Stimulated activated CD8-positive, alpha-beta memory T cell treated with anti-CD3 and anti-CD28 coated beads, Interleukin-15, amount 100 ng/mL, for 48 hours (primary cell): ENCODE results near the gene ARID4B.
"Not testable (repeated sequence)": the region's sequence is repeated elsewhere in the genome, so short reads cannot be mapped to it uniquely, and the experiment has no call there.

Source experiments
- DNase-seq, 2 donors: peaks; one replicate each; pipeline ENCODE4 v3.0.0-alpha.2; 2020; ENCODE audit warnings: low read depth in 2 of 2

Gene ARID4B, protein sequence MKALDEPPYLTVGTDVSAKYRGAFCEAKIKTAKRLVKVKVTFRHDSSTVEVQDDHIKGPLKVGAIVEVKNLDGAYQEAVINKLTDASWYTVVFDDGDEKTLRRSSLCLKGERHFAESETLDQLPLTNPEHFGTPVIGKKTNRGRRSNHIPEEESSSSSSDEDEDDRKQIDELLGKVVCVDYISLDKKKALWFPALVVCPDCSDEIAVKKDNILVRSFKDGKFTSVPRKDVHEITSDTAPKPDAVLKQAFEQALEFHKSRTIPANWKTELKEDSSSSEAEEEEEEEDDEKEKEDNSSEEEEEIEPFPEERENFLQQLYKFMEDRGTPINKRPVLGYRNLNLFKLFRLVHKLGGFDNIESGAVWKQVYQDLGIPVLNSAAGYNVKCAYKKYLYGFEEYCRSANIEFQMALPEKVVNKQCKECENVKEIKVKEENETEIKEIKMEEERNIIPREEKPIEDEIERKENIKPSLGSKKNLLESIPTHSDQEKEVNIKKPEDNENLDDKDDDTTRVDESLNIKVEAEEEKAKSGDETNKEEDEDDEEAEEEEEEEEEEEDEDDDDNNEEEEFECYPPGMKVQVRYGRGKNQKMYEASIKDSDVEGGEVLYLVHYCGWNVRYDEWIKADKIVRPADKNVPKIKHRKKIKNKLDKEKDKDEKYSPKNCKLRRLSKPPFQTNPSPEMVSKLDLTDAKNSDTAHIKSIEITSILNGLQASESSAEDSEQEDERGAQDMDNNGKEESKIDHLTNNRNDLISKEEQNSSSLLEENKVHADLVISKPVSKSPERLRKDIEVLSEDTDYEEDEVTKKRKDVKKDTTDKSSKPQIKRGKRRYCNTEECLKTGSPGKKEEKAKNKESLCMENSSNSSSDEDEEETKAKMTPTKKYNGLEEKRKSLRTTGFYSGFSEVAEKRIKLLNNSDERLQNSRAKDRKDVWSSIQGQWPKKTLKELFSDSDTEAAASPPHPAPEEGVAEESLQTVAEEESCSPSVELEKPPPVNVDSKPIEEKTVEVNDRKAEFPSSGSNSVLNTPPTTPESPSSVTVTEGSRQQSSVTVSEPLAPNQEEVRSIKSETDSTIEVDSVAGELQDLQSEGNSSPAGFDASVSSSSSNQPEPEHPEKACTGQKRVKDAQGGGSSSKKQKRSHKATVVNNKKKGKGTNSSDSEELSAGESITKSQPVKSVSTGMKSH (N-terminal part only)

DNA sequence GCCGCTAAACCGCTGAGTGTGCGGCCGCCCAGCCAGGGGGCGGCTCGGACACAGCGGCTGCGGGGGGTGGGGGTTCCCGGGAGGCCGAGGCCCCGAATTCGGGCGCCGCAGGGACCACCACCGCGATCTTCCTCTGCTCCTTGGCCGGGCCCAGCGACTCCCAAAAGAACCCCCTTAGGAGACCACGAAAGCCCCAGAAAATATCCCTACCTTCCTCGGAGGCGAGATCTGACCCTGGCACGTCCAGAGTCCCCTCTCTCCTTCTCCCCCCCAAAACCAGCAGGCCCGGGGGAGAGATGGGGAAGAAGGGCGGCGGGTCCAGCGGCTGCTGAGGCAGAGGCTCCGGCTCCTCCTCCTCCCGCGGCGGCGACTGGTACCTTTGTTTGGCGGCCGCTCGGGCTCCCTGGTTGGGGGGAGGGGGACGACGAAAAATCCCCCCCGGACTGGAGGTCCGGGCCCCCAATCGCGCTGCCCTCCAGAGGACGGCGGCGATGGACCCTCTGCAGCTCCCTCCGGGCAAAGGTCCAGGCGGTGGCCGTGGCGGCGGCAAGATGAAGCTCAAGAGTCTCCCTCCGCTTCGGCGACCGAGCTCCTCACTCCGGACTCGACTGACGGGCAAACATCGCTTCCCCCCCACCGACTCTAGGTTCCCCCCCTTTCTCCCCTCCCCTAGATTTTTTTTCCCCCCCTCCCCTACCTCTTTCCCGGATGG is at the start of gene ARID4B:
Gene ARID4B, minus strand, starts transcription at position 621 of the 712 bp plus-strand sequence. CDS start 1,260 bp downstream, outside the sequence.
- DNase-seq: peak in 1 of 2 donors; percentile 34

GRCh38 chr1:235375919-235376605 is 48.1 kb upstream of the ARID4B start:
- DNase-seq: no peak

GRCh38 chr1:235369802-235370201 is 41.8 kb upstream of the ARID4B start:
- no peak for DNase-seq

GRCh38 chr1:235368428-235368827 is 40.4 kb upstream of the ARID4B start:
- no peak for DNase-seq

- peak; percentile 87 to 88 for DNase-seq
These were observed 39.3 kb upstream of the ARID4B start, which contains the start of gene TBCE for GRCh38 chr1:235367000-235367908. TBCE (plus strand) TSS chr1:235367427; CDS start chr1:235380050, 12,623 bp downstream.

- peak; percentile 22 to 25 for DNase-seq
These were observed 38.3 kb upstream of the ARID4B start for GRCh38 chr1:235366286-235366685.

- not testable (repeated sequence) for DNase-seq
These were observed 36.2 kb upstream of the ARID4B start for GRCh38 chr1:235364189-235364588.

GRCh38 chr1:235358899-235359298 is 30.9 kb upstream of the ARID4B start:
- no peak for DNase-seq

DNA sequence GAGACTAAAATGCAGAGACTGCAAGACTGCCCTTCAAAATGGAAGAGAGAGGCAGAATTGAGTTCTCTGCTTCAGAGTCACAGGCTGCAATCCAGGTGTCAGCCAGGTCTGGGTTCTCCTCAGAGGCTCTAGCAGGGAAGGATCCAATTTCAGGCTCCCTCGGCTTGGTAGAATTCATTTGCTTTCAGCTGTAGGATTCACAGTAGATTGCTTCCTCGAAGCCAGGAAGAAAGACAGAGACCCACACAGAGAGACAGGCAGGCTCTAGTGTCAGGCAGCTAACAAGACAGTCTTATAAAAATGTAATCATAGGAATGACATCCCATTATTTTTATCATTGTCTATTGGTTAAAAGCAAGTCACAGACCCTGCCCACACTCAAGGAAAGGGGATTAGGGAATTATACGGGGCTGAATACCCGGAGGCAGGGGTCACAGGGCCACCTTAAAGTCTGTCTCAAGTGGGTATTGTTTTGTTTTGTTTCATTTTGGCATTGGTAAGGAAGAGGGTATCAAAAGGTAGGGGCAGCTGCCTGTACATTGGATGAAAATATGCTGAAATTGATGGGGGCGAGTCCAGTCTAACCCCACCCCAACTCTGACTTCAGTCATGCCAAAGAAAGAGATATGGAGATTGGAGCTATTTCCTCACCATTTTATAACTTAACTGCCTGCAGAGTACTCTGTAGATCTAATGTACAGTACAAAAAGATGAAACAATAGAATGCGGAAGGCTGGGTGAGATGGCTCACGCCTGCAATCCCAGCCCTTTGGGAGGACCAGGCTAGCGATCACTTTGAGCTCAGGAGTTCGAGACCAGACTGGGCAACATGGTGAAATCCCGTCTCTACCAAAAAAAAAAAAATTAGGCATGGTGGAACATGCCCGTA is 29.8 kb upstream of the ARID4B start:
- DNase-seq: no peak

DNA sequence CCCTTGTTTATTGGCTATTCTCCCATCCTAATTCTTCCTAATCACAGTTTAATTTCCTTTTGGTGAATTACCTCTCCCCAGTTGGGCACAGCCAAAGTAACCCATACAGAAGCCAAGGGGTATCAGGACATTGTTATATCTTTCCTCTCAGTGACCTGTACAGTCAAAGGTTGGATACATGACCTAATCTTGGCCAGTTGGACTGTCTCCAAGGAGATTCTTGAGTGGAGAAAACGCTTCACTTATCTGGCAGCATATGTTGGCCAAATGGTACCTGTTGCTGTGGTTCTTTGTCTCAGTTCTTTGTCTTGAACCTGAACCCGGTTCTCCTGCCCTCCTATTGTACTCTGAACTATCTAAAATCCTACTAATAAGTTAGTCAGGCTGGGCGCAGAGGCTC is 23.9 kb upstream of the ARID4B start:
- DNase-seq: no peak

- no peak for DNase-seq
These were observed 23.5 kb upstream of the ARID4B start for GRCh38 chr1:235351441-235351840.

DNA sequence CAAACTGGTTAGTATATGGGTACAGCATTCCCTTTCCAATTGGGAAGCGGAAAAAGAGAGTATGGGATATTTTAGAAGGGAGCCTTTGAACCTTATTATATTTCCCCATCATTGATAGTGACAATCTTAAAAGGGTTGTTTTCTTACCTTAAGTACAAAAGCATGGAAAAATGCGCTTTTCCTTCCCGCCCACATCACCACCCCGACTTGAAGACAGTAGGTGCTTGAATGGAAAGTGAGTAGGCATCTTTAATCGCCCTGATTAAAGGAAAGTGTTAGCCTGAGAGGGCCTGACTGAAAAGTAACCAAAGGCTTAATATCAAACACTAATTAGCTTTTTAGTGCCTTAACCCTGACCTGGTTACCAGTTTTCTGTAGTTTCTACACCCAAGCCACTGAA is 15.7 kb upstream of the ARID4B start:
- no peak for DNase-seq

DNA sequence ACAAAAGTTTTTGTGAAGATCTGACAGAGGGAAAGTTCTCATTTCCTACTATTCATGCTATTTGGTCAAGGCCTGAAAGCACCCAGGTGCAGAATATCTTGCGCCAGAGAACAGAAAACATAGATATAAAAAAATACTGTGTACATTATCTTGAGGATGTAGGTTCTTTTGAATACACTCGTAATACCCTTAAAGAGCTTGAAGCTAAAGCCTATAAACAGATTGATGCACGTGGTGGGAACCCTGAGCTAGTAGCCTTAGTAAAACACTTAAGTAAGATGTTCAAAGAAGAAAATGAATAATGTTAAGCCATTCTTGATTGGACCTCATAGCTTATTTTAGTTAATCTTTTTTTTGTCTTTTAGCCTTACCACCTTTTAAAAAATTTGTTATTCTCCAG is 14.5 kb upstream of the ARID4B start:
- DNase-seq: no peak

- no peak for DNase-seq
These were observed 14.1 kb upstream of the ARID4B start for GRCh38 chr1:235342039-235342438.

DNA sequence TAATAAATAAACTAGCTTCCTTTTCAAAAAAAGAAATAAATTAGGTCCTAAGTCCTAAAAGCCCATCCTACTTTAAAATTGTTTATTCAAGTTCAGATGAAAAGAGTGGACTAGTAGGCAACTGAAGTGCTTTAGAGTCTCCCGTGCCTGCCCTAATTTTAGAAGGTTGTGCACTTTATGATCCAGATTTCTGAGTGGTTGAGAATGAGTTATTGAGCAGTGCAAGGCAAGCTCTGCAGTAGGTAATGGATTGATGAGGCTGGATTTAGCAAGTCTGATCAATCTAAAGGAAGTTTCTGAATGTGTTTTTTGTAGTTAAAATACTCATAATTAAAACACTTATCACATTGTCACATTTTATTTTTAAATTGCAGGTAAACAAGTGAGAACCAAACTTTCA is 13.4 kb upstream of the ARID4B start:
- no peak for DNase-seq

GRCh38 chr1:235339746-235340145 is 11.8 kb upstream of the ARID4B start:
- no peak for DNase-seq

DNA sequence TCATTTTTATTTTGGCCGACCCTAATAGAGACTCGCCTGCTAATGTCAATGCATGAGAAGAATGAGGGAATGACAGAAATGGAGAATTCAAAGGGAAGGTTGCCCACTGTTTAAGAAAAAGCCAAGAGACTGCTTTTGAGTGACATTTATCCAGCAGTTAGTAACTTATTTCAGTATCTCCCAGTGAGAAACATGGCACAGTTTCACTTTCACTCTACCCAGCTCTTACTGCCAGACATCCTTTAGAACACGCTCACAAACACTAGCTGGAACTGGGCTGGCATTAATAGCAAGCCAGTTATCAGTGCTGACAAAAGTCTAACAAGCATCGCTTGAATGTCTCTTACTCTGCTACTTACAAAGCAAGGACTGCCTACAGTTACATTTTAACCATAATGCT is 8.9 kb upstream of the ARID4B start:
- DNase-seq: no peak

- no peak for DNase-seq
These were observed 3.4 kb upstream of the ARID4B start for GRCh38 chr1:235331401-235331800.

DNA sequence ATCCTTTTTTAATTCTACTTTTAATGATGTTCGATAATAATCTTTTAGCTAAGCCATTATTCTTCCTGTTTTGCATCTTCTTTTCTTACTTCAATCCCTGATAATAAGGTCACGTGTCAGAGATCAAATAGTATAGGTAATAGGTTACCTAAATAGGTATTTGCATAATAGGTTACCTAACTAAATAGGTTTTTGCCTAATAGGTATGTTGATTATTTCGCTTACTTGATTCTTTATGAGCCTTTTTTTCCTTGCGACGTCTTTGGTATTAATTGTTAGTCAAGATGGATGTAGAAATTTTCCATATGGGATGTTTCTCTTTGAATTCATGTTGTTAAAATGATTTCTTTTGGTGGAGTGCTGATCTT is 2.9 kb upstream of the ARID4B start:
- DNase-seq: no peak
